ENCODE measurements around the gene SERINC2. TPM values are rescaled to one million over a fixed set of nuclear protein-coding genes. Genes with fewer than 3 reads are reported as not detected.

SERINC2 gene
- total and polyA plus RNA-seq, 10 of the 15 experiments (the other 5 are each of a cell fraction or from before 2014, with no cell fraction given): 0.02 to 9.4 (median 0.50) TPM

- TF ChIP-seq ETV6 (conservative IDR thresholded peaks at IDR 0.05 in 1 of 2, IDR thresholded peaks at IDR 0.05 in 1 of 2; ENCODE audit: borderline replicate concordance in 1 of 2, low read depth in 1 of 2) (no peak), CREM (IDR thresholded peaks at IDR 0.05; ENCODE audit: low read depth) (no peak), BACH1 (IDR thresholded peaks at IDR 0.05; ENCODE audit: borderline replicate concordance) (no peak), SPI1 (IDR thresholded peaks at IDR 0.05; ENCODE audit: borderline replicate concordance, insufficient read depth, low read depth, low read length) (no peak), HCFC1 (IDR thresholded peaks at IDR 0.05; ENCODE audit: low read length) (no peak)
Measured at GRCh38 chr1:31412205-31412604, 808 bp upstream of the SERINC2 start (continued).

DNA sequence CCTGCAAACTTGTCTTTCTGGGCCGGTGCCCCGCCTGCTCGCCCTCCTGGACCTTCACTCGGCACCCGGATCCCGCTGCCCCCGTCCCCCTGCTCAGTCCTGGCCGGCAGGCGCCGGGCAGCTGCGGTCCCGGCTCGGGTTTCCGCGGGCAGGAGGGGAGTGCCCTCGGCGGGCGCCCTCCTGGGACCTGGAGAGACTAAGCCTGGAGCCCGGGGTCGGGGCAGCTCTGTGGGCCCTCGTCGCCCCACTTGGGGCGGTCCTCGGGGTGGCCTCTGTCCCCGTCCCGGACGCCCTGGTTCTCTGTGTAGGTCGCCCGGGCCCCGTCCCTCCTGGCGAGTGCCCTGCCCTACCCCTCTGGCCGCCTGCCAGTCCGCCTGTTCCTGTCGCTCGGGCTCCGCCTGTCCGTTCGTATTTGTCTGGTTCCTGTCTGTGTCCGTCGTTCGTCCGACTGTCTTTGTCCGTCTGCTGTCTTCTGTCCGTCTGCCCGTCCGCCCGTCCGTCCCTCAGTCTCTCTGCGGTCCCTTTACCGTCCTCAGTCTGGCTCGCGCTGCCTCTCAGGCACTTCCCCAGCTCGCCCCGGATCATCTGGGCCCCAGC, 490 bp downstream of the SERINC2 start:
- intact Hi-C loops (cut with micrococcal nuclease; ENCODE audit: unreplicated experiment): no loop called here
- TF ChIP-seq IKZF1 (conservative IDR thresholded peaks at IDR 0.05): peak; percentile 46
- TF ChIP-seq, protein P1, sequence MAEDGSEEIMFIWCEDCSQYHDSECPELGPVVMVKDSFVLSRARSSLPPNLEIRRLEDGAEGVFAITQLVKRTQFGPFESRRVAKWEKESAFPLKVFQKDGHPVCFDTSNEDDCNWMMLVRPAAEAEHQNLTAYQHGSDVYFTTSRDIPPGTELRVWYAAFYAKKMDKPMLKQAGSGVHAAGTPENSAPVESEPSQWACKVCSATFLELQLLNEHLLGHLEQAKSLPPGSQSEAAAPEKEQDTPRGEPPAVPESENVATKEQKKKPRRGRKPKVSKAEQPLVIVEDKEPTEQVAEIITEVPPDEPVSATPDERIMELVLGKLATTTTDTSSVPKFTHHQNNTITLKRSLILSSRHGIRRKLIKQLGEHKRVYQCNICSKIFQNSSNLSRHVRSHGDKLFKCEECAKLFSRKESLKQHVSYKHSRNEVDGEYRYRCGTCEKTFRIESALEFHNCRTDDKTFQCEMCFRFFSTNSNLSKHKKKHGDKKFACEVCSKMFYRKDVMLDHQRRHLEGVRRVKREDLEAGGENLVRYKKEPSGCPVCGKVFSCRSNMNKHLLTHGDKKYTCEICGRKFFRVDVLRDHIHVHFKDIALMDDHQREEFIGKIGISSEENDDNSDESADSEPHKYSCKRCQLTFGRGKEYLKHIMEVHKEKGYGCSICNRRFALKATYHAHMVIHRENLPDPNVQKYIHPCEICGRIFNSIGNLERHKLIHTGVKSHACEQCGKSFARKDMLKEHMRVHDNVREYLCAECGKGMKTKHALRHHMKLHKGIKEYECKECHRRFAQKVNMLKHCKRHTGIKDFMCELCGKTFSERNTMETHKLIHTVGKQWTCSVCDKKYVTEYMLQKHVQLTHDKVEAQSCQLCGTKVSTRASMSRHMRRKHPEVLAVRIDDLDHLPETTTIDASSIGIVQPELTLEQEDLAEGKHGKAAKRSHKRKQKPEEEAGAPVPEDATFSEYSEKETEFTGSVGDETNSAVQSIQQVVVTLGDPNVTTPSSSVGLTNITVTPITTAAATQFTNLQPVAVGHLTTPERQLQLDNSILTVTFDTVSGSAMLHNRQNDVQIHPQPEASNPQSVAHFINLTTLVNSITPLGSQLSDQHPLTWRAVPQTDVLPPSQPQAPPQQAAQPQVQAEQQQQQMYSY (CRISPR knock-in tag; IDR thresholded peaks at IDR 0.05): no peak
- peak; percentile 66 for TF ChIP-seq GATAD2B (conservative IDR thresholded peaks at IDR 0.05; ENCODE audit: low read depth)
- TF ChIP-seq, protein P2, sequence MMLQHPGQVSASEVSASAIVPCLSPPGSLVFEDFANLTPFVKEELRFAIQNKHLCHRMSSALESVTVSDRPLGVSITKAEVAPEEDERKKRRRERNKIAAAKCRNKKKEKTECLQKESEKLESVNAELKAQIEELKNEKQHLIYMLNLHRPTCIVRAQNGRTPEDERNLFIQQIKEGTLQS (IDR thresholded peaks at IDR 0.05; ENCODE audit: borderline replicate concordance, extremely low read depth, low read depth, low read length): no peak
- TF ChIP-seq ZBED1 (IDR thresholded peaks at IDR 0.05; ENCODE audit: borderline replicate concordance): no peak
- TF ChIP-seq SUZ12 (IDR thresholded peaks at IDR 0.05; ENCODE audit: unreplicated experiment): peak; percentile 90
- no peak for TF ChIP-seq RUNX3 (IDR thresholded peaks at IDR 0.05; ENCODE audit: low read length)
- no peak for TF ChIP-seq BRCA1 (IDR thresholded peaks at IDR 0.05; ENCODE audit: low read depth, low read length)
- TF ChIP-seq YY1 (IDR thresholded peaks at IDR 0.05; ENCODE audit: low read depth, low read length): no peak
- SMC1A ChIA-PET (ENCODE audit: uncharacterized antibody, unreplicated experiment): no interaction called here
- no peaks in the 10 kb centered on the region for H3K79me2 ChIP-seq (ENCODE audit: control insufficient read depth, insufficient read depth, low read length)
- H3K27ac ChIP-seq (ENCODE audit: control insufficient read depth, insufficient read depth): no peak overlapping the region
- H4K20me1 ChIP-seq (ENCODE audit: control insufficient read depth, insufficient read depth): no peaks in the 10 kb centered on the region
- H2AFZ ChIP-seq (ENCODE audit: control insufficient read depth, low read depth, low read length): peak overlapping the region; percentile 5
- DNase-seq (ENCODE audit: low read depth, low spot score) (no peak), FAIRE-seq (no peak), ATAC-seq (peak; percentile 67)
- in situ Hi-C loops (cut with MboI): no loop called here
- H3K27me3 ChIP-seq (replicated peaks in 1 of 2; ENCODE audit: control insufficient read depth in 2 of 2, insufficient read depth in 2 of 2, low read length in 1 of 2): peaks cover 2 to 12% of the 10 kb centered on the region in 2 experiments; a peak in 3 of 4 replicates
- RAD21 ChIA-PET (ENCODE audit: unreplicated experiment): no interaction called here
- CTCF ChIA-PET: interaction anchor here (1.8 to 5.7 kb wide), 3 partner anchors 7 to 136 kb away, joined by 8 to 39 read pairs (median 10); no protein-coding TSS in a partner anchor
- POLR2A ChIA-PET: no interaction called here
- peak overlapping the region; percentile 86 for H3K4me2 ChIP-seq (ENCODE audit: control insufficient read depth, insufficient read depth)
- no peak overlapping the region for H3K9ac ChIP-seq (ENCODE audit: control insufficient read depth, insufficient read depth, low read length)
- peaks cover 5% of the 10 kb centered on the region; the same call in 1 of the 2 replicates for H3K4me1 ChIP-seq (ENCODE audit: control insufficient read depth, insufficient read depth, low read length)
- H3K4me3 ChIP-seq: peak overlapping the region; percentile 65
- under 1% methylated on average over 49 of the region's 54 CpGs for WGBS (ENCODE audit: insufficient coverage, insufficient replicate concordance, low lambda C conversion rate, missing lambda C conversion rate)
- H3K36me3 ChIP-seq (ENCODE audit: control insufficient read depth in 2 of 2, insufficient read depth in 2 of 2, low read length in 1 of 2): no peaks in the 10 kb centered on the region
- no TSS peak for BruUV-seq (replicated peaks)
- H3K9me3 ChIP-seq (replicated peaks; ENCODE audit: control insufficient read depth, insufficient read depth, low read length): no peaks in the 10 kb centered on the region
